AG09309 (cell line): ENCODE data around the gene HLA-DMB.
A peak's percentile ranks its signal among the peaks of the same experiment; 100 is the strongest.

Source experiments
- DNase-seq: peaks from one replicate; pipeline ENCODE4 v3.0.0-alpha.2; 2010; ENCODE audit warnings: low read depth
- H3K4me3 ChIP-seq: 2 replicates; pipeline ENCODE4 v1.5.1; 2011; ENCODE audit warnings: mild to moderate bottlenecking, low read depth, low read length, moderate library complexity; ENCODE audit not compliant: control insufficient read depth
- TF ChIP-seq, protein P1 (sequence below): IDR thresholded peaks from 2 replicates; pipeline ENCODE4 v1.5.1; 2011; ENCODE audit warnings: mild to moderate bottlenecking, low read depth, low read length, inconsistent platforms; ENCODE audit not compliant: insufficient read depth, control insufficient read depth; ENCODE audit errors: missing control alignments

Gene HLA-DMB

DNA sequence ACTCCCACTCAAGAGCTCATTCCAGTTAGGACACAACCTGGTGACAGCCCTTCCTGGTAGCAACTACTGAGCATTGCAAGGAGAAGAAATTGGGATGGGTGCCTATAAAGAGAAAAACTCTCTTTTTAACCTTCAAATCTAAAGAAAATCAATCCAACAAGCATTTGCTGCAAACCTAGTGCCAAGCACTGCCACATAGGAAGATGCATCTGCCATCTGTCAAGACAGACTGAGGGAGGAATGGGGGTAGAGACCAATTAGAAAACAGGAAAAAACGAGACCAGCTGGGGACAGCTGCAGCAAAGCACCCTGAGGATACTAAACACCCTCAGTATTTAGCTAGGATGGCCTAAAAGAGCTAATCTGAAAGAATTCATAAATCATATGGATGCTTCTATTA, 27.9 kb downstream of the HLA-DMB start:
- TF ChIP-seq, protein P1, sequence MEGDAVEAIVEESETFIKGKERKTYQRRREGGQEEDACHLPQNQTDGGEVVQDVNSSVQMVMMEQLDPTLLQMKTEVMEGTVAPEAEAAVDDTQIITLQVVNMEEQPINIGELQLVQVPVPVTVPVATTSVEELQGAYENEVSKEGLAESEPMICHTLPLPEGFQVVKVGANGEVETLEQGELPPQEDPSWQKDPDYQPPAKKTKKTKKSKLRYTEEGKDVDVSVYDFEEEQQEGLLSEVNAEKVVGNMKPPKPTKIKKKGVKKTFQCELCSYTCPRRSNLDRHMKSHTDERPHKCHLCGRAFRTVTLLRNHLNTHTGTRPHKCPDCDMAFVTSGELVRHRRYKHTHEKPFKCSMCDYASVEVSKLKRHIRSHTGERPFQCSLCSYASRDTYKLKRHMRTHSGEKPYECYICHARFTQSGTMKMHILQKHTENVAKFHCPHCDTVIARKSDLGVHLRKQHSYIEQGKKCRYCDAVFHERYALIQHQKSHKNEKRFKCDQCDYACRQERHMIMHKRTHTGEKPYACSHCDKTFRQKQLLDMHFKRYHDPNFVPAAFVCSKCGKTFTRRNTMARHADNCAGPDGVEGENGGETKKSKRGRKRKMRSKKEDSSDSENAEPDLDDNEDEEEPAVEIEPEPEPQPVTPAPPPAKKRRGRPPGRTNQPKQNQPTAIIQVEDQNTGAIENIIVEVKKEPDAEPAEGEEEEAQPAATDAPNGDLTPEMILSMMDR = no peak
- no peak overlapping the region for H3K4me3 ChIP-seq
- no peak for DNase-seq

GRCh38 chr6:32908897-32909296, 31.9 kb downstream of the HLA-DMB start:
- DNase-seq = no peak
- no peak overlapping the region for H3K4me3 ChIP-seq
- TF ChIP-seq, protein P1 = no peak

DNA sequence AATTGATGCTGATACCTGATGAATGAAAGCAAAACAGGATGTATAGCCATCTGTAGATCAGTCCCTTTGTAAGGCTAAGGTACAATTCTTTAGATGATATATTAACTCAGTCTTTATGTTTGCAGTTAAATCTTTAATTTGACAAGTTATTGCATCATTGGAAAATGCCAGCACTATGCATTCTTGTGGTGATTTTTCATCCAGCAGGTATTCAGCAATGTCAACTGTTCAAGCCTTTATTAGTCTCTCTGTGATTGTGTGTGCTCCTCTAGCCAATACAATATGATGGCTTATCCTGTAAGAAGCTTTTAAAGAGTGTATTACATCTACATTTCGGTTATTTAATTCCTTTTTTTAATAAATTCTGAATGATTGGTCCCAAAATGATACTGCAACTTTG, 34.3 kb downstream of the HLA-DMB start:
- TF ChIP-seq, protein P1 = no peak
- peak; percentile 52 for DNase-seq
- no peak overlapping the region for H3K4me3 ChIP-seq

DNA sequence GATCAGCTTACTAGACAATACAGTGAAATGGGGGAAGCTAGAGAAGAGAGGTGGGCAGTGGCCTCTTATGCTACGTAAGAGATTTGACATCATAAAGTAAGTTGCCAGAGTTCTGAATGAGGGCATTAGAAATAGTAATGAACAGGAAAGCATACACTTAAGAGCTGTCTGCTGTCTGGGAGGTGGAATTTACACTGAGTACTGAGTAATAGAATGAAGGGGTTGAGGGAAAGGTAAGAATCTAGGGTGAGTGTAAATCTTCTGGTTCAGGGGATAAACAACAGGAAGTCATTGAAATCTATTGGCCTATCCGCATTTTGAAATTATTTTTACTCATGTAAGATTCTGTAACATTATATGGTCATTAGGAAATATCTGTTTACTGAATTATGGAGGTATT, 35.8 kb downstream of the HLA-DMB start:
- H3K4me3 ChIP-seq = no peak overlapping the region
- TF ChIP-seq, protein P1 = no peak
- no peak for DNase-seq

DNA sequence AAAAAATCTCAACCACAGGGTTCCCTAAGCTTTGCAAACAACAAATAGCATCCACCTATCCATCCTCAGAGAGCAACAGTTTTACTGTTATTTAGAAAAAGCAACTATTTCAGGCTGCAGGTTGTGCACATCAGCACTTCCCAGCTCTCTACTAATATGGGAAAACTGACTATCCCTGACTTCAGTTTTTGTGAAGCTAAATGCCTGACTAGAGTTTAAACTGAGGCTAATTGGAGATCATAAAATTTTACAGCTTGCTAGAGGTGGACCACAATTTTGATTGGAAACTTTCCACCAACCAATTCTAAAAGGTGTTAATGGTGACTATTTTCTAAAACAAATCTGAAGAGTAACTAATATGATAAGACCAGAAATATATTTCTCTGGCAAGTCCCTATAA, 36.9 kb downstream of the HLA-DMB start:
- TF ChIP-seq, protein P1 = no peak
- H3K4me3 ChIP-seq = no peak overlapping the region
- DNase-seq = no peak

GRCh38 chr6:32895006-32895345, 45.9 kb downstream of the HLA-DMB start:
- no peak for DNase-seq
- TF ChIP-seq, protein P1 = no peak
- peak overlapping the region; percentile 62 for H3K4me3 ChIP-seq
